GM23338 (cell line): ENCODE measurements around the gene SPAG7.

Experiments used
- CREB1 ChIP-seq: fragments of 250-450 bp; sonication (Bioruptor Pico); IDR thresholded peaks from 2 replicates; pipeline ENCODE4 v1.5.0; 2020; ENCODE audit warnings: low read depth, mild to moderate bottlenecking, moderate library complexity
- EZH2 ChIP-seq: fragments of 200-600 bp; sonication (generic); IDR thresholded peaks from one replicate; pipeline ENCODE4 v1.8.0; 2017; ENCODE audit warnings: antibody characterized with exemption, mild to moderate bottlenecking, low read depth; ENCODE audit not compliant: unreplicated experiment
- EZH2phosphoT487 ChIP-seq: fragments of 200-600 bp; sonication (generic); IDR thresholded peaks from one replicate; pipeline ENCODE4 v1.8.1; 2018; ENCODE audit warnings: antibody characterized with exemption; ENCODE audit not compliant: unreplicated experiment
- NANOG ChIP-seq: IDR thresholded peaks from 2 replicates; pipeline ENCODE4 v1.6.1; 2016; ENCODE audit warnings: antibody characterized with exemption, borderline replicate concordance
- POLR2AphosphoS5 ChIP-seq: IDR thresholded peaks from 2 replicates; pipeline ENCODE4 v1.6.1; 2016; ENCODE audit warnings: antibody characterized with exemption, low read depth
- ZNF114 ChIP-seq: fragments of 250-450 bp; sonication (Bioruptor Pico); IDR thresholded peaks from 2 replicates; pipeline ENCODE4 v1.5.0; 2020; ENCODE audit warnings: mild to moderate bottlenecking, moderate library complexity
- TF ChIP-seq, protein P1 (sequence below), 2 experiments: fragments of 200-600 bp in 1 of 2; sonication (generic) in 1 of 2; conservative IDR thresholded peaks; 2 replicates each; pipeline versions ENCODE4 v1.5.1 to v1.6.1; 2016 to 2017; ENCODE audit warnings: antibody characterized with exemption in 2 of 2, low read depth in 2 of 2, mild to moderate bottlenecking in 2 of 2, moderate library complexity in 1 of 2
- TF ChIP-seq, protein P2 (sequence below): IDR thresholded peaks from one replicate; pipeline ENCODE4 v1.6.1; 2018; ENCODE audit warnings: antibody characterized with exemption; ENCODE audit not compliant: unreplicated experiment

DNA sequence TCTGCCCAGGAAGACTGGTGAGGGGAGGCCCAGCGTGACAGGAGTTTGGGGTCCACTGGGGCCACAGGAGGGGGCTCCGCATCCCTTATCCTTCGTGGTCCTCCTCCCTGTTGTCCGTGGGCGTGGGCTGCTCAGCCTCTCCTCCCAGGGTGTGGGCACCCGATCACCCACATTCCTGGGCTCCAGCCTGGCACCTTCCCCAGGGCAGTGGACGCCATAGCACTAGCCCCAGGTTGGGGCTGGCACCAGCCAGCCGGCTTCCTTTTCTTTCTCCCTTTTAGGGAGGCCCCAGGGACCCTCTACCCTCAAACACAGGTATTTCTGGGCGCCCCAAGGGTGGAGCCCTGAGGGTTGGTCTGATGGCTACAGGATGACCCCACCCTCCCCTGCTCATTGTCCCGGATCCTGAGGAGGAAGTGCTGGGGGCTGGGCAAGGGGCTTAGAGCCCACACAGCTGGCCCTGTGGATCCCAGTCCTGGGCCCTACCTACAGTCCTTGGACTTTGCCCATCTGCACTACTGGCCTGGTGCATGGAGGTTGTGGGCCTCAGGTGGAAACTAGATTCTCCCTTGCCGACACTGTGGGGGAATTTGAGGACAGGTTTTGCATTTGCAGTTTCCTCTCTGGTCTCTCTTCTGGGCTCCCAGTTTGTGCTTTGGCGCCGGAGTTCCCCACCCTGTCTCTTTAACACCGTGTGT is 31.3 kb upstream of the SPAG7 start:
- TF ChIP-seq, protein P1, sequence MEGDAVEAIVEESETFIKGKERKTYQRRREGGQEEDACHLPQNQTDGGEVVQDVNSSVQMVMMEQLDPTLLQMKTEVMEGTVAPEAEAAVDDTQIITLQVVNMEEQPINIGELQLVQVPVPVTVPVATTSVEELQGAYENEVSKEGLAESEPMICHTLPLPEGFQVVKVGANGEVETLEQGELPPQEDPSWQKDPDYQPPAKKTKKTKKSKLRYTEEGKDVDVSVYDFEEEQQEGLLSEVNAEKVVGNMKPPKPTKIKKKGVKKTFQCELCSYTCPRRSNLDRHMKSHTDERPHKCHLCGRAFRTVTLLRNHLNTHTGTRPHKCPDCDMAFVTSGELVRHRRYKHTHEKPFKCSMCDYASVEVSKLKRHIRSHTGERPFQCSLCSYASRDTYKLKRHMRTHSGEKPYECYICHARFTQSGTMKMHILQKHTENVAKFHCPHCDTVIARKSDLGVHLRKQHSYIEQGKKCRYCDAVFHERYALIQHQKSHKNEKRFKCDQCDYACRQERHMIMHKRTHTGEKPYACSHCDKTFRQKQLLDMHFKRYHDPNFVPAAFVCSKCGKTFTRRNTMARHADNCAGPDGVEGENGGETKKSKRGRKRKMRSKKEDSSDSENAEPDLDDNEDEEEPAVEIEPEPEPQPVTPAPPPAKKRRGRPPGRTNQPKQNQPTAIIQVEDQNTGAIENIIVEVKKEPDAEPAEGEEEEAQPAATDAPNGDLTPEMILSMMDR (conservative IDR thresholded peaks at IDR 0.05; ENCODE audit: low read depth in 2 of 2), result no peak
- TF ChIP-seq EZH2 (no peak), EZH2phosphoT487 (no peak), POLR2AphosphoS5 (no peak), NANOG (no peak), CREB1 (CRISPR knock-in tag) (no peak), ZNF114 (CRISPR knock-in tag) (no peak)
- TF ChIP-seq, protein P2, sequence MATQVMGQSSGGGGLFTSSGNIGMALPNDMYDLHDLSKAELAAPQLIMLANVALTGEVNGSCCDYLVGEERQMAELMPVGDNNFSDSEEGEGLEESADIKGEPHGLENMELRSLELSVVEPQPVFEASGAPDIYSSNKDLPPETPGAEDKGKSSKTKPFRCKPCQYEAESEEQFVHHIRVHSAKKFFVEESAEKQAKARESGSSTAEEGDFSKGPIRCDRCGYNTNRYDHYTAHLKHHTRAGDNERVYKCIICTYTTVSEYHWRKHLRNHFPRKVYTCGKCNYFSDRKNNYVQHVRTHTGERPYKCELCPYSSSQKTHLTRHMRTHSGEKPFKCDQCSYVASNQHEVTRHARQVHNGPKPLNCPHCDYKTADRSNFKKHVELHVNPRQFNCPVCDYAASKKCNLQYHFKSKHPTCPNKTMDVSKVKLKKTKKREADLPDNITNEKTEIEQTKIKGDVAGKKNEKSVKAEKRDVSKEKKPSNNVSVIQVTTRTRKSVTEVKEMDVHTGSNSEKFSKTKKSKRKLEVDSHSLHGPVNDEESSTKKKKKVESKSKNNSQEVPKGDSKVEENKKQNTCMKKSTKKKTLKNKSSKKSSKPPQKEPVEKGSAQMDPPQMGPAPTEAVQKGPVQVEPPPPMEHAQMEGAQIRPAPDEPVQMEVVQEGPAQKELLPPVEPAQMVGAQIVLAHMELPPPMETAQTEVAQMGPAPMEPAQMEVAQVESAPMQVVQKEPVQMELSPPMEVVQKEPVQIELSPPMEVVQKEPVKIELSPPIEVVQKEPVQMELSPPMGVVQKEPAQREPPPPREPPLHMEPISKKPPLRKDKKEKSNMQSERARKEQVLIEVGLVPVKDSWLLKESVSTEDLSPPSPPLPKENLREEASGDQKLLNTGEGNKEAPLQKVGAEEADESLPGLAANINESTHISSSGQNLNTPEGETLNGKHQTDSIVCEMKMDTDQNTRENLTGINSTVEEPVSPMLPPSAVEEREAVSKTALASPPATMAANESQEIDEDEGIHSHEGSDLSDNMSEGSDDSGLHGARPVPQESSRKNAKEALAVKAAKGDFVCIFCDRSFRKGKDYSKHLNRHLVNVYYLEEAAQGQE, result no peak
